ENCODE data around the gene CHRND.
"Not testable (repeated sequence)": the region's sequence is repeated elsewhere in the genome, so short reads cannot be mapped to it uniquely, and the experiment has no call there.

CHRND gene

DNA sequence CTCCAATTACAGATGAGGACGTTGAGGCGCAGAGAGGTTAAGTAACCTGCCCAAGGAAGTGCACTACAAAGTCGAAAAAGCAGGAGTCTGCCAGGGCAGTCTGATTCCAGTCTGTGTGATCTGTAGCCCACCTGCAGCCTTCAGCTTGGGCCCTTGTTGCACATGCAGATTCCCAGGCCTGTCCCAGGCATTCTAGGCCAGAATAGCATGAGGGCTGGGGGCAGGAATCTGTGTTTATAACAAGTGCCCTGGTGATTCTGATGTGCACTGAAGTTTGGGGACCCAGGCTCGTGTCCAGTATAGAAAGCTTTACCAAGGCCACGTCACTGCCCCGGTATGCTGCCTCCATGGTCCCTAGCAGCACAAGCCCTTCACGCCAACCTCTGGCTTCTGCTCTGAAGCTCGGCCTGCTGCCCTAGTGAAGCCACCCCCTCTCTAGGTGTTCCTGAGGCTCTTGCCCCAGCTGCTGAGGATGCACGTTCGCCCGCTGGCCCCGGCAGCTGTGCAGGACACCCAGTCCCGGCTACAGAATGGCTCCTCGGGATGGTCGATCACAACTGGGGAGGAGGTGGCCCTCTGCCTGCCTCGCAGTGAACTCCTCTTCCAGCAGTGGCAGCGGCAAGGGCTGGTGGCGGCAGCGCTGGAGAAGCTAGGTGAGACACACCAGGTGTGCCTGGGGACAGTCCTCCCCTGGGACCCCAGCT lies 18.1 kb downstream of the CHRND start:
- DNase-seq: no peak

DNA sequence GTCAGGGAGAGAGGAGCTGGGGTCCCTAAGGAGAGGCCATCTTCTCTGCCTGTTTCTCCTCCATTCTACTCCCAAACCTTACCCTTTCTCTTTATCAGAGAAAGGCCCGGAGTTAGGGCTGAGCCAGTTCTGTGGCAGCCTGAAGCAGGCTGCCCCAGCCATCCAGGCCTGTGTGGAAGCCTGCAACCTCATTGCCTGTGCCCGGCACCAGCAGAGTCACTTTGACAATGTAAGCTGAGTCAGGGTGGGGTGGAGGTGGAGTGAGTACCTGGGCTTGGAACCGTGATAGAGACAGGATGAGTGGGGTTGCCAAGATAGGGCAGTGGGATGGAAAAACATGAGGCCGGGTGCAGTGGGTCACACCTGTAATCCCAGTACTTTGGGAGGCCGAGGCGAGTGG lies 18.7 kb downstream of the CHRND start:
- no peak for DNase-seq

DNA sequence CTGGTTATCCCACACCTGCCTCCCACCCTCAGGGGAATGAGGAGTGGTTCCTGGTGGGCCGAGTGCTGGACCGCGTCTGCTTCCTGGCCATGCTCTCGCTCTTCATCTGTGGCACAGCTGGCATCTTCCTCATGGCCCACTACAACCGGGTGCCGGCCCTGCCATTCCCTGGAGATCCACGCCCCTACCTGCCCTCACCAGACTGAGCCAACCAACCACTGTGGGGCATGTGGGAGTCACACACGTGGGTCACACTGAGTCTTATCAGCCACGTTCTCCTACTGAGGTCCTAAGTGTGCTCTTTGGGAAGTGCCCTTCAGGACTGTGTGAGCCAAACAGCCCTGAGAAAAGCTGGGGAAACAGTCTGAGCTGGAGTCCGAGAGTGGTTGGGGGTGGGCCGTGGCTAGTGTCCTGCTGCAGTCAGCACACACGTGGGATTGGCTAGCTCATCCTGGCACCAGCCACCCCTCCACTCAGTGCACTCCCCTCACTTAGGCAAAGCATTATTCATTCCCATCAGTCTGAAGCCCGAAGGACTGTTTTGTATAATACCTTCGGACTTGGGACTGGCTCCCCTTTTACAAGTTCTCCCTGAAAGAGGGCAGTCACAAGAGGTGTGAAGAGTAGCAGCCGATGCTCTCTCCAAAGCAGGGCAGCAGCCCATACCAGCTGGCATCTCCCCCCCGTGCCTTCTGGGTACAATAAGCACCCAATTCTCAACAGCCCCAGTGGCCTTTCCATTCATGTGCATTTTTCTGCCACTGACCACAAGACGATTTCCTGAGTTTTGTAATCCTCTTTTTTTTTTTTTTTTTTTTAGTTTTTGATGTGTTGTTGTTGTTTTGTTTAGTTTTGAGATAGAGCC lies 19.8 kb downstream of the CHRND start:
- no peak for DNase-seq

DNA sequence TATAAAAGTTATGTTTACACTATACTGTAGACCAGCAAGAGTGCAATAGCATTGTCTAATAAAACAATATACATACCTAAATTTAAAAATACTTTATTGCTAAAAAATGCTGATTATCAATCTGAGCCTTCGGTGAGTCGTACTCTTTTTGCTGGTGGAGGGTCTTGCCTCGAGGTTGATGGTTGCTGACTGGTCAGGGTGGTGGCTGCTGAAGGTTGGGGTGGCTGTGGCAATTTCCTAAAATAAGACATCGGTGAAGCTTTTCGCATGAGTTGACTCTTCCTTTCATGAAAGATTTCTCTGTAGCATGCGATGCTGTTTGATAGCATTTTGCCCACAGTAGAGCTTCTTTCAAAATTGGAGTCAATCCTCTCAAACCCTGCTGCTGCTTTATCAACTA lies 22.0 kb downstream of the CHRND start:
- no peak for DNase-seq

DNA sequence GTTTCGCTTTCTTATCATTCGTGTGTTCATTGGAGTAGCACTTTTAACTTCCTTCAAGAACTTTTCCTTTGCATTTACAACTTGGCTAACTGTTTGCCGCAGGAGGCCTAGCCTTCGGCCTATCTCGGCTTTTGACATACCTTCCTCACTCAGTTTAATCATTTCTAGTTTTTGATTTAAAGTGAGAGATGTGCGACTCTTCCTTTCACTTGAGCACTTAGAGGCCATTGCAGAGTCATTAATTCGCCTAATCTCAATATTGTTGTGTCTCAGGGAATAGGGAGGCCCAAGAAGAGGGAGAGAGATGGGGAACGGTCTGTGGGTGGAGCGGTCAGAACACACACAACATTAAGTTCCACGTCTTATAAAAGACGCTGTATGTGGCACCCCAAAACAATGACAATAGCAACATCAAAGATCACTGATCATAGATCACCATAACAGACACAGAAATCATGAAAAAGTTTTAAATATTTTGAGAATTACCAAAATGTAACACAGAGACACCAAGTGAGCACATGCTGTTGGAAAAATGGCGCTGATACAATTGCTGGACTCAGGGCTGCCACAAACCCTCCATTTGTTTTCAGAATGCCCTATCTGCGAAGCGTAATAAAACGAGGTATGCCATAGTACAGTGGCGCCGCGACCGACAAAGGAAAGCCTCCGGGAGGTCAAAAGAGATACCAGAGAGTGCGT lies 23.8 kb downstream of the CHRND start:
- DNase-seq: no peak

DNA sequence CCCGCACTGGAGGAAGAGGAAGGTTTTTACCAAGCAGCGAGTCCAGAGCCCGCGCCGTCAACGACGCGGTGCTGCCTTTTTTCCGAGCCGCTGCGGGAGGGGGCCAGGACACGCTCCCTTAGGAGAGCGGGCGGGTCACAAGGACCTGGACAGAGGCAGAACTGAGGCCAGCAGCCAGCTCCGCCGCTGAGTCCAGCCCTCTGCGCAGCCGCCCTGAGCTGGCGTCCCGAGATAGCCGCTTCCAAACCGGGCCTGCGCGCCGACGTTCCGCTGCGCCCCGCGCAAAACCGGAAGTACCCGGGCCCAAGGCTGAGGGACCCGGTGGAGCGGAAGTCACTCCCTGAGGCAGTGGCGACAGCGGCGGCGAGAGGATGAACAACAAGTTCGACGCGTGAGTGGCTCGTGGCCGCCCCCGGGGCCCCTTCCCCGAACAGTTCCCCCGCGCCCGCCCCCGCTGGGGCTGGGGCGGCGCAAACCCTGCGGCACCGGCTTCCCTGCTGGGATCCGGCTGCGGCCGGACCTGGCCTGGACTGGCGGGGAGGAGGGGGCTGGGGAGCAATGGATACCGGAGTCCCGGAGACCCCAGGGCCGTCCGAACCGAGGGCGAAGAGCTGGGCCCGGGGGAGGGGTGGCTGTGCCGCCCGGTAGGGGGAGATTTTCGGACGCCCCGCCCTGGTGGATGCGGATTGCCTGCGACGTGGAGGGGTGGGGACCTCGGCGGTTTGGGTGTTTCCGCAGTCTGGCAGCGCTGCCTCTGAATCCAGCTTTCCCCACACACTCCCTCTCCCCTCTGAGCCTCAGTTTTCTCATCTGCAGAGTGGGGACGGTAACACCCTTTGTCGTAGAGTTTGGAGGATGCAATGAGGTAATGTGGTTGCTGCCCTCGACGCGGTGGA lies 24.6 kb downstream of the CHRND start, which contains the start of the genes EIF4E2 and TIGD1:
Gene EIF4E2, plus strand, starts transcription at position 336 of the 896 bp plus-strand sequence. Its CDS starts 36 bp downstream, at position 372.
Gene TIGD1, minus strand, starts transcription at position 204 of the 896 bp plus-strand sequence. CDS start 675 bp downstream, outside the sequence.
- DNase-seq: peak; percentile 93 to 94

DNA sequence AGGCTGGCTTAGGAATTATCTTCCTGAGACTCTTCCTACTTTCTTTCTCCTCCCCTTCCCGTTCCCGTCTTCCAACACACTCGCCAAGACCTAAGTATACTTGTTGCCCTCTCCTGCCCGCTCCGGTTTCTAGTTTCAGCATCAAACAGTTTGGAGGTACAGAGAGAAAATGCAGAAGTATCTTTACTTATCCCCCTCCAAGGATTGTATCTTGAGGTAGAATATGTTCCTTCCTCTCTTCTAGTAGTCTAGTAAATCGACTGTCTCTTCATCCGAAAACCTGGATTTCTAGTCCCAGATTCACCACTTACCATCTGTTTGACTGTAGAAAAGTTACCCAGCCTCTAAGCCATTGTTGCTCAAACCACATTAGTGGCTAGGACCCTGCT lies 25.3 kb downstream of the CHRND start:
- DNase-seq: no peak

DNA sequence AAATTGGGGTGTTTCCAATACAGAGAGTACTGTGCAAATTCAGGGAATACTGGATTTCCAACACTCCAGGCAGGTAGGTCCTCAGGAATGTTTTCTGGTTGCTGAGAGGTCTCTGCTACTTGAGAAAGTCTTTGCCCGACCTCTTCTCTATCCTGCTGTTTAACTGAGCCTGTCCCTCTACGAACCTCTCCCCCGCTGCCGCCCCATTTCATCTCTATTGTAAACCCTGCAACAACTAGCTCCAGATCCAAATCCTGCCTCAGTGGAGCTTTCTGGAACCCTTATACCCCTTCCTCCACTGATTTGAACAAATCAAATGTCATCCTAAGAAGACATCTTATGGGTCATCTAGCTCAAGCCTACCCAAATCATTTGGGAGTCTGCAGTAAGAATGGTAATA lies 25.8 kb downstream of the CHRND start:
- DNase-seq: no peak

DNA sequence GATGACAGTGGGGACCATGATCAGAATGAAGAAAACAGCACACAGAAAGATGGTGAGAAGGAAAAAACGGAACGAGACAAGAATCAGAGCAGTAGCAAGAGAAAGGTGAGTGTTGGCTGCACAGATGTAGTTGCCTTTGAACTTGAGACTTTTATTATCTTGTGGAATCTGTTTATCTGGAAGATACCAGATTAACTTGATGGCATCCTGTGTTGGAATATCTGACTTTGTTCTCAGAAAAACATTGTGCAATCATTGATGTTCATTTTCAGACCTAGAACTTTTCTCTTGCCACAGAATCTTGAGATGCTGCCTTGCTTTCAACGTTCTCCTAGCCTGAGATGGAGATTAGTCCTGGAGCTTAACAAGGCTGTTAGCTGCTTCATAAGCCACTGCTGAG lies 30.5 kb downstream of the CHRND start:
- DNase-seq: no peak

DNA sequence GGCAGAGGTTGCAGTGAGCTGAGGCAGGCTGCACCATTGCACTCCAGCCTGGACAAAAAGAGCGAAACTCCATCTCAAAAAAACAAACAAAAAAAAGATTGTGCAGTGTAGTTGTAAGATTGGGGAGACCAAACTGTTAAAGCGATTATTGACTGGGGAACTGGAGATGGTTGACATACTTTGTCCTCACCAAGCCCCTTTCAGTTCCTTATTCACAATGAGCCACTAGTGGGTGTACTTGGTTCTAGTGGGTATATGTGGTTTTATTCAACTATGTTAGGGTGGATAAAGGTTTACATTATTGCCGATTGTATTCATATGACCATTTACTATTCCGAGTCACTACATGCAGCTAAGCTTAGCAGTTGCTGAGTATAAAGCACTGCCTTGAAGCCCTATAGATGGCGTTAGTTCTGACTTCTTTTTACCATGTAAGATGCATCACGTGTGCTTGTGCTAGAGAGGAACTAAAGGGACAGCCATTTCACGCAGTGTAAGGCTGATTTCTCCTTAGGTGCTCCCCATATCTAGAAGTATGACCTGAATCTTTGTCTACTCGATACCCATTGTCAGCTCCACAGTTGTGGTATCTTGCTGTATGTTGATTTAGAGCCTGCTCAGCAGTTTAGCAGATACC lies 36.7 kb downstream of the CHRND start:
- no peak for DNase-seq

DNA sequence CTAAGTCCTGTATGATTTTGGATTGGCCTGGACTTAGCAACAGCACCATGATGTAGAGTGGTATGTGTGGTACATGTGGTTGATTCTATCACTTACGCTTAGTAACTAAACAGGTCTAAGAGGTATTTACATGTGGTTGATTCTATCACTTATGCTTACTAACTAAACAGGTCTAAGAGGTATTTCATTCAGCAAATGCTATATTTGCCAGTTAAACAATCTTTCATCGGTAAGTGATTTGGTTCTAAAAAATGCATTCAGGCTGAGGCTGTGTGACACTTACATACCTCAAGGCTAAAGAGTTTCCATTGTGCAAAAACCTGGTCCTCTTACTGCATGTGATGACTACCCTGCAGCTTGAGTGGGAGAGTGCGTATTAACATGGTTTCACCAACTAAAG lies 37.6 kb downstream of the CHRND start:
- DNase-seq: no peak

DNA sequence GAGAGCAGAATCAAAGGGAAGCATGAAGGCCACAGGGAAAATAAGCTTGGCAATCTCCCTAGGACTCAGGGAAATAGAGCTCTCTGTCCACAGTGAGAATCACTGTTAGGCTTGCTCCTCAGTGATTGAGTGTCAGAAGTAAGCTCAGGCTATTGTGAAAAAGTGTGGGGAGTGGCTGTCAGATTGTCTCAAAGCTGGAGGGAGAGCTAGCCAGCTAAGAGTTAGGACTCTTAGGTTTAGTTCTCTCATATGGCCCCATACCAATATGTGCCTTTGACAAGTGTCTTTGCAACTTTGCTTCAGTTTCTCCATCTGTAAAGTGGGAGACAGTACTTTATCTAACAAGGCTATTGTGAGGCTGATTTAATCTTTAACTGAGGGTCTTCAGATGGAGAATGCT lies 41.8 kb downstream of the CHRND start:
- no peak for DNase-seq

DNA sequence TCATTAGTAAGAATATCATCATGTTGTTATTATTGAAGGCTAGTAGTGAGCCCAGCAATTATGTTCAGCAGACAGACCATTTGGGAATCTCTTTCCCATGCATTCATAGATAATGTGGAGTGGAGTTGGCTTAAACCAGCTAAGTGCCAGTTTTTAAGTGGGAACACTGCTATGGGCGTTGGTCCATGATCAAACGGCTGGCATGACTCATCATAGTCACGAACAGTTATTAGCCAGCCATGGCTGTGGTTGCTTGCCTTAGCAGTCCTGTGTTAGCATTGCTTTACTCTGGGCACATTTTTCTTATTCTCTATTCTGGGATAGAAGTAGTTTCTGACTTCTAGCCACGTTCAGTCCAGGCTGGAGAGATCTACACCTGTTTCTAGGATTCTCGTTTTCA lies 42.2 kb downstream of the CHRND start:
- no peak for DNase-seq

DNA sequence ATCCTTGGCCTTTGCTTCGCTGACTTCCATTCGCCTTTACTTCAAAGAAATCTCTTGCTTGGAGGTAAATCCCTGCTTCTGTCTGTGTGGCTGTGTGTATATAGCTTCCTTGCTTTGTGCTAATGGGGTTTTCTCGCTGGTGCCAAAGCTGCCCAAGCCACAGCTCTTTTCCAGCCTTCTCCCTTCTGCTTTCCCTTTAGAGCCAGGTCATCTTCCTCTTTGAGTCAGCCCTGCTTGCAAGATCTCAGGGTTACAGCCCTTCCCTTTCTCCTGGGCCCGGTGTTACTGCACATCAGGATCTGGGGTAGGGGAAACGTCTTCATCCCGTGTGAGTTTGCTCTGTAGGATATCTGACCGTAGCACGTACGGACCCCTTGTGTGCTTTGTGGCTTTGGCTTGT lies 43.6 kb downstream of the CHRND start:
- no peak for DNase-seq

DNA sequence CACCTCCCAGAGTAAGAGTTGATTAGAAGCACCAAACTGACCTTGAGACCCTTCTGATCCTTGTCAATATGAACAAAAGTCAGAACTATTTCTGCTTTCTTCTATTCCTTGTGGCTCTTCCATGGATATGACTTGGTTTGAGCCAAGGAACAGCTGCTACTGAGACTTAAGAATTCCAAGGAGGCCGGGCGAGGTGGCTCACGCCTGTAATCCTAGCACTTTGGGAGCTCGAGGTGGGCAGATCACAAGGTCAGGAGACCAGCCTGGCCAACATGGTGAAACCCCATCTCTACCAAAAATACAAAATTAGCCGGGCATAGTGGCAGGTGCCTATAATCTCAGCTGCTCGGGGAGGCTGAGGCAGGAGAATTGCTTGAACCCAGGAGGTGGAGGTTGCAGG lies 44.5 kb downstream of the CHRND start:
- not testable (repeated sequence) for DNase-seq

DNA sequence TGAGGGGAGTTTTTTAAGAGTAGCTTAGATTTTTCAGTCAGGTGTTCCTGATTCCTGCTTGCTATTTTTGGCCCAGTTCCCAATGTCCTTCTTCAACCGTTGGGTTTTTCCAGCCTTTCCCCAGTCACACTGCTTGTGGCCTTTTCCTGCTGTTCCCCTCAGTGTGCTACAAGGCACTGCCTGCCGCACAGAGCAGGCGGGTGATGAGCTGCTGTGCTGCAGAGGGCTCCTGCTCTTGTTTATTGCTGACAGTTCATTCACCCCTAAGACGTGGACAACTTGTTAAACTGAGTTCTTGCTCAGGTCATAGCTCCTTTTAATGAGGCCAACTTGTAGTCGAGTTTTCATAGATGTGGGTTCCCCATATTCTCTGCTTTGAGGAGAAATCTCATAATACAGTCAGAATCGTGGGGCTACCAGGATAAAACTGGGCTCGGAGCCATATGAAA lies 45.1 kb downstream of the CHRND start:
- no peak for DNase-seq

DNA sequence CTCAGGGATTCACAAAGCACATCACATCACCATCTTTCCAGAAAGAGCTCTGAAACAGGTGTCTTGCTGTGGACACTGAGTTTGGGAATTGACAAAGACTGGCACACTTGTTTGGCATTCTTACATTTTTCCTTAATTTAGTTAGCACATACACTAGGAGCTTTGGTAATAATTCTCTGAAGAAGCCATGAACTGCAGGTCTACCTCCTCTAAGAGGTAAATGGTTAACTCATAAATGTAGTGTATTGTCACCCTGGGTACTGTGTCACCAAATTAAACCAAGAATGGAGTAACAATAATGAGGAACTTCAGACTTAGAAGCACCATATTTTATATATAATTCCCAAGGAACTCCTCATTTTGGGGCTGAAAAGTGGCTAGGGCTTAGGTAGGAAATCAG lies 47.1 kb downstream of the CHRND start:
- no peak for DNase-seq

DNA sequence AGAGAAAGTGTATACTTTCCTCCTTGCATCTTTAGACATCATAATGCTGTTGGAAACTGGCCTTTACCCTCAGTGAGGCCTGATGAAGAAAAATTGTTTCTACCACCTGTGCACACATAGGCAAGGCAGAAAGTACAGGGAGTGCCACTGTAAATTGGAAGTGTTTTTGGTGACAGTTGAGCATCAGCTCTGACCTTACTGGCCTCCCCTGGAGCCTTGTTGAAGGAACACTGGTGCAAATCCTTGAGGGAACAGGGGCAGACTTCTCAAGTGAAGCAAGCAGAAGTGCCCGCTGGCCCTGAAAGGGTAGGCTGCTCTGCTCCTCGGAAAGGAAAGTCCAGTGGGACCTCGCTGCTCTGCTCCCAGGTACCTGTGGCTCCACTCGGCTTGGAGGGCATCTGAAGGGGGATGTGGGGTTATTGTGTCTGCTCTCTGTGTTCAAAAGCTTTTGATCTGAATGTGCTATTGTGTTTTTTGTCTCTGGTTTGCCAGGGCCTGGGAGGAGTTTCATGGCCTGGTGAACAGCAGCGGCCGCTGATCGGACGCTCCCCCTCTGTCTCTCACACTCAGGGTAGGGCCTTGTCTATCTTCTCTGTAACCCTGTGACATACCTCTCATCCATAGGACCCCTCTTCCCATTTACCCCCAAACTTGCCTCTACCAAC lies 47.9 kb downstream of the CHRND start:
- DNase-seq: no peak

DNA sequence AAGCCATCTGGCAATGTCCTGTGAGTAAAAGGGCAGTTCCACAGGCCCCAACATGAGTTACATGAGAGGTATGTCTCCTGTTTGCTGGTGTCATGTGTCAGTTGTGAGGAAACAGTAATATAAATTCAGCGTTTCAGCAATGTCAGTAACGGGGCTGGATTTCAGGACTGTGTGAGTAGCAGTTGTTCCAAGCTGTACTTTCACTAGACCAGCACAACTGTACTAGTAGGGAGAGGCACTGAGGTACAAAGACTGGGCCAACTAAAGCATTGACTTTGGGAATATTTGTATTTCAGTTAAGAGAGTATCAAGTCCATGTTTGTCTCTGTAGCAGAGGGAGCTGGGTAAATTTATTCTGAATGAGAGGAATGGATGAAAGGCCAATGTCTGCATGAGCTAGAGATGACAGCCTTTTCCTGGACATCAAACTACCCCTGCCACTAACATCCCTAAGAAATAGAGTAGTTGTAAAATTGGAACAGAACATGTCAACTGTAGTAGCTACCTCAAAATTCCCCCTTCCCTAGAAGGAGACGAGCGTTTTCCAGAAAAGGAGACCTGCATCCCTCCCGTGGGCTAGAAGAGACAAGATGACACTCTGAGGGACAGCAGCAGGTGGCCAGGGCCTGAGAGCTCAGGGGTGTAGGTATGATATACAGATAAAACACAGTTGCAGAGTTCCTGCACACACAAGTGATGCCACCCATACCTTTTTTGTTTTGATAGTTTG lies 48.9 kb downstream of the CHRND start:
- DNase-seq: no peak

DNA sequence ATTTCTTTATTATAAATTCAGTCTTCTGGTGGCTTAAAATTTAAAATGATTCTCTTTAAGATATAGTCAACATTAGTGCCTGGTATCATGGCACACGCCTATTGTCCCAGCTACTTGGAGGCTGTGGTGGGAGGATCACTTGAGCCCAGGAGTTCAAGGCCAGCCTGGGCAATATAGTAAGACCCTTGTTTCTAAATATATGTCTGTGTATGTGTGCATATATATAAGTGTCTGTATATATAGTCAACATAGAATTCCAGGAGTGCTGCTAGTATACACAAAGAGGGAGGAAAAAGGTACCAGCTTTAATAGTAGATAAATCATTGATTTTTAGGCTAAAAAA lies 49.4 kb downstream of the CHRND start:
- DNase-seq: no peak

DNA sequence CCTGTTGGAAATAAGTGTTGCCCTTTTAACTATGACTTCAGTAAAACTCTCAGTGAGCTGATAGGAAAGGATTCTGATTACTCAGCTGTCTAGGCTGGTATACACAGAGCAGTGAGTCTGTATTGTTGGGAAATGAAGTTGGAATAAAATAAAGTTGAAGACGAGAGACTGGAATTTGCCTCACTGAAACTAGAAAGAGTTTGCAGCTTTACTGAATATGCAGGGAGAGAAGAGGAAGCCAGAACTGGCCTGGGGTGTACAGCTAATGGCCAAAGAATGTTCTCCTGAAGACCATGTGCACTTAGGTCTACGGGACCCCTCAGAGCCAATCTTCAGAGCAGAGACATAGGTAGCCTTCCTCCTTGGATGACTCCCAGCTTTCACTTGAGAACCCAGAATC lies 51.0 kb downstream of the CHRND start:
- no peak for DNase-seq
